ENCODE measurements around the gene DNMT1. TPM values are rescaled to one million over a fixed set of nuclear protein-coding genes. Genes with fewer than 3 reads are reported as not detected.

The DNMT1 gene
- total RNA-seq, 6 experiments from 2014 or later: 12.6 to 37.3 (median 24.4) TPM

GRCh38 chr19:10133596-10133995 lies 61.2 kb downstream of the DNMT1 start:
- DNase-seq: no peak
- H3K9me3 ChIP-seq: no peaks in the 10 kb centered on the region
- H3K27ac ChIP-seq: no peak overlapping the region
- H3K4me3 ChIP-seq: no peak overlapping the region
- H3K36me3 ChIP-seq: peaks cover 0 to 40% (median 7%) of the 10 kb centered on the region in 4 donors
- intact Hi-C loops (cut with DNase I): no loop called here
- no peaks in the 10 kb centered on the region for H3K4me1 ChIP-seq
- no peak for ATAC-seq
- H3K27me3 ChIP-seq: no peaks in the 10 kb centered on the region
- TF ChIP-seq POLR2A (IDR thresholded peaks at IDR 0.05): no peak
- no peak for TF ChIP-seq CTCF (IDR thresholded peaks at IDR 0.05)
- 74% methylated on average over 4 of the region's 11 CpGs for WGBS (ENCODE audit: insufficient coverage, low coverage, low lambda C conversion rate, missing lambda C conversion rate)

GRCh38 chr19:10132905-10133304 lies 61.8 kb downstream of the DNMT1 start:
- WGBS (ENCODE audit: insufficient coverage, low coverage, low lambda C conversion rate, missing lambda C conversion rate): 92% methylated on average over 6 of the region's 7 CpGs
- no peak overlapping the region for H3K27ac ChIP-seq
- TF ChIP-seq POLR2A (IDR thresholded peaks at IDR 0.05): no peak
- no peak for TF ChIP-seq CTCF (IDR thresholded peaks at IDR 0.05)
- H3K4me3 ChIP-seq: no peak overlapping the region
- no peak for DNase-seq
- no peaks in the 10 kb centered on the region for H3K9me3 ChIP-seq
- H3K36me3 ChIP-seq: peaks cover 0 to 33% (median 7%) of the 10 kb centered on the region in 4 donors
- intact Hi-C loops (cut with DNase I): no loop called here
- H3K4me1 ChIP-seq: no peaks in the 10 kb centered on the region
- H3K27me3 ChIP-seq: no peaks in the 10 kb centered on the region
- no peak for ATAC-seq

GRCh38 chr19:10126213-10126639 lies 68.5 kb downstream of the DNMT1 start:
- Histone ChIP-seq H3K27ac (no peak overlapping the region), H3K4me3 (no peak overlapping the region), H3K4me1 (no peaks in the 10 kb centered on the region), H3K9me3 (no peaks in the 10 kb centered on the region), H3K36me3 (no peaks in the 10 kb centered on the region), H3K27me3 (no peaks in the 10 kb centered on the region)
- TF ChIP-seq POLR2A (IDR thresholded peaks at IDR 0.05): no peak
- TF ChIP-seq CTCF (IDR thresholded peaks at IDR 0.05): no peak
- DNase-seq (no peak), ATAC-seq (peak in 3 of 4 donors; percentile 44 to 62 (median 60))
- intact Hi-C loops (cut with DNase I): no loop called here
- 73% methylated on average over 4 of the region's 4 CpGs for WGBS (ENCODE audit: insufficient coverage, low coverage, low lambda C conversion rate, missing lambda C conversion rate)

- intact Hi-C loops (cut with DNase I): no loop called here
- no peak overlapping the region for H3K27ac ChIP-seq
- no peaks in the 10 kb centered on the region for H3K36me3 ChIP-seq
- TF ChIP-seq CTCF (IDR thresholded peaks at IDR 0.05) (no peak), POLR2A (IDR thresholded peaks at IDR 0.05) (no peak)
- H3K4me3 ChIP-seq: no peak overlapping the region
- H3K4me1 ChIP-seq: no peaks in the 10 kb centered on the region
- H3K9me3 ChIP-seq: no peaks in the 10 kb centered on the region
- ATAC-seq: no peak
- WGBS (ENCODE audit: insufficient coverage, low coverage, low lambda C conversion rate, missing lambda C conversion rate): 90% methylated on average over 6 of the region's 7 CpGs
- DNase-seq: no peak
- H3K27me3 ChIP-seq: no peaks in the 10 kb centered on the region
Observed at GRCh38 chr19:10124429-10124828, 70.3 kb downstream of the DNMT1 start.

GRCh38 chr19:10122045-10122444 lies 72.7 kb downstream of the DNMT1 start:
- Histone ChIP-seq H3K27me3 (no peaks in the 10 kb centered on the region), H3K9me3 (no peaks in the 10 kb centered on the region), H3K27ac (no peak overlapping the region), H3K36me3 (peaks cover 0 to 15% (median 3%) of the 10 kb centered on the region in 4 donors), H3K4me1 (peaks cover 0 to 5% (median 0%) of the 10 kb centered on the region in 4 donors), H3K4me3 (no peak overlapping the region)
- no peak for DNase-seq
- ATAC-seq: no peak
- intact Hi-C loops (cut with DNase I): no loop called here
- TF ChIP-seq POLR2A (IDR thresholded peaks at IDR 0.05) (no peak), CTCF (IDR thresholded peaks at IDR 0.05) (no peak)
- WGBS (ENCODE audit: insufficient coverage, low coverage, low lambda C conversion rate, missing lambda C conversion rate): 76% methylated on average over 4 of the region's 6 CpGs

Data from right lobe of liver (tissue), 6 donors.